Karpas-422 (cell line): ENCODE data around the gene PDGFC. TPM values are rescaled to one million over a fixed set of nuclear protein-coding genes. Genes with fewer than 3 reads are reported as not detected.

ENCODE experiments used
- DNase-seq: peaks from one replicate; pipeline ENCODE4 v3.0.0-alpha.2; 2015
- H2AFZ ChIP-seq: fragments of 200-600 bp; sonication (generic); 2 replicates; pipeline ENCODE4 v1.6.1; 2014; ENCODE audit warnings: antibody characterized with exemption, low read length, mixed read lengths
- H3K27ac ChIP-seq: fragments of 200-600 bp; sonication (generic); 2 replicates; pipeline ENCODE4 v1.5.1; 2014; ENCODE audit warnings: mild to moderate bottlenecking, low read length, moderate library complexity
- H3K27me3 ChIP-seq: fragments of 200-600 bp; sonication (generic); 2 replicates; pipeline ENCODE4 v1.6.1; 2014; ENCODE audit warnings: low read length, mixed read lengths
- H3K36me3 ChIP-seq: fragments of 200-600 bp; sonication (generic); 2 replicates; pipeline ENCODE4 v1.6.1; 2014; ENCODE audit warnings: low read length, mixed read lengths; ENCODE audit not compliant: insufficient read depth
- H3K4me1 ChIP-seq: fragments of 200-600 bp; sonication (generic); 2 replicates; pipeline ENCODE4 v1.6.1; 2014; ENCODE audit warnings: mild to moderate bottlenecking, low read length, mixed read lengths
- H3K4me2 ChIP-seq: fragments of 200-600 bp; sonication (generic); 2 replicates; pipeline ENCODE4 v1.6.1; 2014; ENCODE audit warnings: low read length, low read depth, mild to moderate bottlenecking; ENCODE audit not compliant: poor library complexity, severe bottlenecking
- H3K4me3 ChIP-seq: fragments of 200-600 bp; sonication (generic); 2 replicates; pipeline ENCODE4 v1.5.1; 2014; ENCODE audit warnings: mild to moderate bottlenecking, antibody characterized with exemption, low read length, mixed read lengths
- H3K79me2 ChIP-seq: fragments of 200-600 bp; sonication (generic); 2 replicates; pipeline ENCODE4 v1.6.1; 2014; ENCODE audit warnings: mild to moderate bottlenecking, low read length, mixed read lengths
- H3K9ac ChIP-seq: fragments of 200-600 bp; sonication (generic); 2 replicates; pipeline ENCODE4 v1.6.0; 2014; ENCODE audit warnings: low read length
- H3K9me2 ChIP-seq: fragments of 200-600 bp; sonication (generic), shearing (Covaris generic); replicated peaks from 2 replicates; pipeline ENCODE4 v1.6.0; 2014; ENCODE audit warnings: mild to moderate bottlenecking, low read length, moderate library complexity; ENCODE audit not compliant: insufficient read depth
- H3K9me3 ChIP-seq: fragments of 300-700, 200-600 bp; sonication (generic); 2 replicates; pipeline ENCODE4 v1.6.1; 2014; ENCODE audit warnings: low read length, mixed read lengths
- H4K20me1 ChIP-seq: fragments of 200-600 bp; sonication (generic); 2 replicates; pipeline ENCODE4 v1.6.1; 2014; ENCODE audit warnings: mild to moderate bottlenecking, antibody characterized with exemption, low read length, low read depth; ENCODE audit not compliant: insufficient read depth
- total RNA-seq: library from RNA; depleted of rRNA; stranded (reverse); fragments of >200 nt; shearing (Covaris generic); gene quantifications from 2 replicates; pipeline ENCODE4 v1.2.3, GENCODE V29; 2014; ENCODE audit warnings: low replicate concordance

Gene PDGFC
- total RNA-seq, 1 experiment from 2014 or later, result not detected

DNA sequence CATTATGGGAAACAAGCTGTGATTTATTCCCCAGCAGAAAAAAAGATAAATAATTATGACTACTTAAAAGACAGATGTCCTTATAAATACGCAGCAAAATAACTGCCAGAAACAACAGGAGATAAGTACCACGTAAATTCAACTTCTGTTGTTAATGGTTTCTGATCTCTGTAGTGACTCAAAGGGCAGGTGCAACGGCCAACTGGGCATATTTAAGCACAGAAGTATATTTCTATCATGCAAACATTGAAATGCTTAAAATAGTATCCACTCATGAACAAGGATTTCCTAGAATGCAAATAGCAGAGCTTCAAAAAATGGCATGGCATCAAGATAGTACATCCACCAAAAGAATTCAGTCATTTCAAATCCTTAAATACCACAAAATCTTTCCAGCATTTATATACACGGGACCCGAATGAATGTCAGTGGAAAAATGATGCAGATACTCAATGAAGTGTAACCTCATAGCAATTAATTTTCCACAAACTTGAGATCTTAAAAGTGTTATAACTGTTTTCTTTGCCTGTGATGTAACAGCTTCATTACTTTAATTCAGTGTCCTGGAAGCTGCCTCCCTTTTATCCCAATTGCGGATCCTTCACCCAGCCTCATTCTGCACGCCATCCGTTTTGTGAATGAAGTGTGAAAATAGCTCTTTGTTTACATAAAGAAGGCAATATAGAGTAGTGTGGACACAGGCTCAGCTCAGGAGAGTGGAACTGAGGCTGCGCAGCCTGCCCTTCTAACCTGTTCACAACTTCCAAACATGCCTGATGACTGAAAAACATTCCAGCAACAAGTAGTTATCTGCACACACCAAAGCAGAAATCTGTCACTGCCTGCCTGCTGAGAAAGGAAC, 10.2 kb downstream of the PDGFC start:
- DNase-seq, result no peak
- no peaks in the 10 kb centered on the region for H3K9me3 ChIP-seq
- H3K4me1 ChIP-seq, result no peaks in the 10 kb centered on the region
- no peak overlapping the region for H3K9ac ChIP-seq
- no peak overlapping the region for H2AFZ ChIP-seq
- no peaks in the 10 kb centered on the region for H3K36me3 ChIP-seq
- H3K27me3 ChIP-seq, result no peaks in the 10 kb centered on the region
- no peak overlapping the region for H3K4me3 ChIP-seq
- no peaks in the 10 kb centered on the region for H3K79me2 ChIP-seq
- no peaks in the 10 kb centered on the region for H3K9me2 ChIP-seq
- H3K4me2 ChIP-seq, result no peak overlapping the region
- H3K27ac ChIP-seq, result no peak overlapping the region
- H4K20me1 ChIP-seq, result no peaks in the 10 kb centered on the region

DNA sequence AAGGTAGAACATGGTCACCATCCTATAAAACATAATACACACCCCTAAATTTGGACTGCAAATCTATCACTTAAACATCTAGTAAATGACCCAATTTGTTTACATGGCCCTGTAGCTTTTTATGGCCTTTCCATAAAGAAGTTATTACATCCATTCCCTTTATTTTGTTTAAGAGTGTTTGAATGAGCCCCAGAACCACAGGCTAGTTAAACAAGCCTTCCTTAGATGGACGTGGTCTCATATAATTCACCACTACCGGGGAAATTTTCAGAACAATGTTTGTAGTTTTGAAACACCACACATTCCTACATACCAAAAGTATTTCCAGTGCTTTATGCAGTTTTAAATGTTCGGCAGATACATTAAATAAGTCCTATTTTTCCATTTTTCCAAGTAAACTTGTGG, 12.3 kb downstream of the PDGFC start:
- H3K4me2 ChIP-seq, result no peak overlapping the region
- DNase-seq, result no peak
- no peak overlapping the region for H2AFZ ChIP-seq
- no peak overlapping the region for H3K27ac ChIP-seq
- no peaks in the 10 kb centered on the region for H3K9me2 ChIP-seq
- no peaks in the 10 kb centered on the region for H3K36me3 ChIP-seq
- no peaks in the 10 kb centered on the region for H3K27me3 ChIP-seq
- H4K20me1 ChIP-seq, result no peaks in the 10 kb centered on the region
- H3K4me3 ChIP-seq, result no peak overlapping the region
- no peaks in the 10 kb centered on the region for H3K9me3 ChIP-seq
- no peaks in the 10 kb centered on the region for H3K4me1 ChIP-seq
- no peaks in the 10 kb centered on the region for H3K79me2 ChIP-seq
- H3K9ac ChIP-seq, result no peak overlapping the region

- Histone ChIP-seq H4K20me1 (no peaks in the 10 kb centered on the region), H3K9ac (no peak overlapping the region), H3K27ac (no peak overlapping the region), H3K79me2 (no peaks in the 10 kb centered on the region), H3K9me2 (no peaks in the 10 kb centered on the region), H3K36me3 (no peaks in the 10 kb centered on the region), H3K9me3 (no peaks in the 10 kb centered on the region), H3K4me2 (no peak overlapping the region), H2AFZ (no peak overlapping the region), H3K4me3 (no peak overlapping the region), H3K4me1 (no peaks in the 10 kb centered on the region), H3K27me3 (no peaks in the 10 kb centered on the region)
- no peak for DNase-seq
These were observed 13.1 kb downstream of the PDGFC start for GRCh38 chr4:156958276-156959074.

GRCh38 chr4:156957556-156957955, 14.0 kb downstream of the PDGFC start:
- Histone ChIP-seq H3K79me2 (no peaks in the 10 kb centered on the region), H3K9me2 (no peaks in the 10 kb centered on the region), H3K9me3 (no peaks in the 10 kb centered on the region), H3K36me3 (no peaks in the 10 kb centered on the region), H2AFZ (no peak overlapping the region), H3K4me1 (no peaks in the 10 kb centered on the region), H3K4me3 (no peak overlapping the region), H3K9ac (no peak overlapping the region), H3K4me2 (no peak overlapping the region), H4K20me1 (no peaks in the 10 kb centered on the region), H3K27ac (no peak overlapping the region), H3K27me3 (no peaks in the 10 kb centered on the region)
- DNase-seq, result no peak

DNA sequence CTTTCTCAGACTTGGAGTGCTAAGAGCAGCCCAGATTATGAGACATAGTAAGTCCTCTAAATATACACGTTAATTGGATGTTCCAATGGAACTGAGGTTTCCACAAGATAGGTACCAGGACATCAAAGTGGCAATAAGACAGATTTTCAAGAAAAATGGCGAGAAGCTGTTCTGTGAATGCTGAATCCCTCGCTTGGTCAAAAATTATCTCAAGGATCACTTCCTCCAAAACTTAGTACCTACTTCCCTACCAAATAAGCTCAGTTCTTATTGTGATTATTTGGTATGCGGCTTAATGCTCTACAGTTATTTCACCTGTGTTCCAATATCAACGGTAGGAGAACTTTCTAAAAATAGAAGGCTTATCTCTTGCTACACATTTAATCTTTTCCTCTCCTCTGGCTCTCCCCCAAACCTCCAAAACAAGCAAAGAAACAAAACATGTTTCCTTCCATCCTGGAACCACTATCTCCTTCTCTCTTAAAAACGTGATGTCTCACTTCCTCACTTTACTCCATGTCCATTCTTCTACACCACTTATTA, 14.7 kb downstream of the PDGFC start:
- H3K9me3 ChIP-seq, result no peaks in the 10 kb centered on the region
- DNase-seq, result no peak
- no peaks in the 10 kb centered on the region for H3K36me3 ChIP-seq
- no peak overlapping the region for H3K27ac ChIP-seq
- no peak overlapping the region for H2AFZ ChIP-seq
- no peak overlapping the region for H3K4me2 ChIP-seq
- H4K20me1 ChIP-seq, result no peaks in the 10 kb centered on the region
- no peaks in the 10 kb centered on the region for H3K79me2 ChIP-seq
- H3K4me1 ChIP-seq, result no peaks in the 10 kb centered on the region
- H3K27me3 ChIP-seq, result no peaks in the 10 kb centered on the region
- no peak overlapping the region for H3K9ac ChIP-seq
- no peaks in the 10 kb centered on the region for H3K9me2 ChIP-seq
- no peak overlapping the region for H3K4me3 ChIP-seq

- Histone ChIP-seq H3K4me3 (no peak overlapping the region), H3K4me2 (no peak overlapping the region), H3K27me3 (no peaks in the 10 kb centered on the region), H3K4me1 (no peaks in the 10 kb centered on the region), H4K20me1 (no peaks in the 10 kb centered on the region), H3K9ac (no peak overlapping the region), H3K27ac (no peak overlapping the region), H2AFZ (no peak overlapping the region), H3K9me3 (no peaks in the 10 kb centered on the region), H3K9me2 (no peaks in the 10 kb centered on the region), H3K36me3 (no peaks in the 10 kb centered on the region), H3K79me2 (no peaks in the 10 kb centered on the region)
- no peak for DNase-seq
These were observed 15.2 kb downstream of the PDGFC start for GRCh38 chr4:156956359-156956758.

DNA sequence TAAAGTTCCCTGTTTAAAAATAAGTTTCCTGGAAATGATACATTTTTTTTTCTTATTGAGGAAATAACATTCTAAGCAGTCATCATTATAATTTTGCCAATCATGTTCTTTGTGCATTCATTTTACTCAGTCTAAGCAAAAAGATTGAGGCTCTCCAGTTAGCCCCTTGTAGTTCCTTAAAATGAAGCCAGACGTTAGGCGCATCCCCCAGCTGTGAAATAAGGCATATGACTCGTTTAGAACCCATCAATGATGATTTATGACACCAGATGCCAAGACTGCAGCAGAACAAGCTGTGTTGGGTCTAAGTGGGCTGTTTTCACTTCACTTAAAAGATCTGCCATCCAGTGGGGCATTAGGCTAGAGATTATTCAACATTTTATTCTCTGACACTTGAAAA, 17.0 kb downstream of the PDGFC start:
- Histone ChIP-seq H4K20me1 (no peaks in the 10 kb centered on the region), H3K9me2 (no peaks in the 10 kb centered on the region), H3K27ac (no peak overlapping the region), H3K9me3 (no peaks in the 10 kb centered on the region), H3K79me2 (no peaks in the 10 kb centered on the region), H3K4me2 (no peak overlapping the region), H3K4me1 (no peaks in the 10 kb centered on the region), H3K4me3 (no peak overlapping the region), H3K9ac (no peak overlapping the region), H2AFZ (no peak overlapping the region), H3K36me3 (no peaks in the 10 kb centered on the region), H3K27me3 (no peaks in the 10 kb centered on the region)
- DNase-seq, result no peak

GRCh38 chr4:156953951-156954350, 17.6 kb downstream of the PDGFC start:
- Histone ChIP-seq H4K20me1 (no peaks in the 10 kb centered on the region), H3K36me3 (no peaks in the 10 kb centered on the region), H3K27me3 (no peaks in the 10 kb centered on the region), H3K9me3 (no peaks in the 10 kb centered on the region), H3K9ac (no peak overlapping the region), H3K79me2 (no peaks in the 10 kb centered on the region), H3K4me3 (no peak overlapping the region), H3K4me1 (no peaks in the 10 kb centered on the region), H3K27ac (no peak overlapping the region), H2AFZ (no peak overlapping the region), H3K4me2 (no peak overlapping the region), H3K9me2 (no peaks in the 10 kb centered on the region)
- no peak for DNase-seq
